HG03066 (cell line): ENCODE data around the gene SHANK1.

ENCODE experiments used
- ATAC-seq: cut with Tn5 transposase; IDR thresholded peaks from one replicate; pipeline ENCODE4 v1.9.1; 2021; ENCODE audit warnings: low read depth; ENCODE audit not compliant: unreplicated experiment

The SHANK1 gene

DNA sequence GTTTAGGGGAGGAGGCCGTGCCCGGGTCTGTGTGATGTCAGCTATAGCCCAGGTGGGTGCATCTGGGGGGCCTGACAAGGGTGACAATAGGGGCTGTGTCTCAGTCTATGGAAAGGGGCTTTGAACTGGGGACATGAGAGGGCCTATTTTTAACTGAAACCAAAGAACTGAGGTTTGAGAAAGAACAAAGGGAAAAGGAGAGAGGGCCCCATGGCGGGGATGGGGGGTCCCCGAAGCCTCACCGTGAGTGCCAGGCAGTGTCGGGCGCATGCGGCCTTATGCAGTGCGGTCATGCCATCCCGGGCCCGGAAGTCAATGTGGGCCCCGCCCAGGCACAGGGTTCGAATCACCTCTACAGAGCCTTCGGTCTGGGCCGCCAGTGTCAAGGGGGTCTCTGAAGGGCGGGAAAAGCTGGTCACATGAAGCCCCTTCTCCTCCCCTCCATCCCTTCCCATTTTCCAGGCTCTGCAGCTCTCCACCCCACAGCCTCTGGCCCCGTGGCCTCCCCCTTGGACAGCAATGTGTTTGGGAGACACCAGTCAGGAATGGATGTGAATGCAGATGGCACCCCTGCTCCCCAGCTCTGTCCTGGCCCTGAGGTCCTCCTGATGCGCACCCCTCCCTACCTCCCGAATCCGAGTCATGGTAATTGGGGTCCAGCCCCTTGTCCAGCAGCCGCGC, 5.9 kb downstream of the SHANK1 start:
- no peak for ATAC-seq

DNA sequence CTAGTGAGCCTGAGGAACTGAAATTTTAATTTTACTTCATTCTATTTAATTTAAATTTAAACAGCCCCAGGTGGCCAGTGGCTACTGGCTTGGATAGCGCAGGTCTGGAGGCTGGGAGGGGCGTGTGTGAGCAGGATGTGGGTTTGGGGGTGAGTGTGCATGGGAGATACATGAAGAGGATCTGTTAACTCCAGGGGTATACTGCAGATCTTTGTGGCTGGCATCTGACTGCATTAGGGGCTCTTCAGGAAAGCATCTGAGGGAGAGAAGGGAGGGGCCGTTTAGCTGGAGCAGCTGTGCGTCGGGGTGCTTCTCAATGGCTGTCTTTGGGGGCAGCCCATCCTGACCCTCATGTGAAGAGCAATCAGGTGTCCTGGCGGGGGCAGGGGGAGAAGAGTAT, 6.8 kb downstream of the SHANK1 start:
- ATAC-seq, result no peak

DNA sequence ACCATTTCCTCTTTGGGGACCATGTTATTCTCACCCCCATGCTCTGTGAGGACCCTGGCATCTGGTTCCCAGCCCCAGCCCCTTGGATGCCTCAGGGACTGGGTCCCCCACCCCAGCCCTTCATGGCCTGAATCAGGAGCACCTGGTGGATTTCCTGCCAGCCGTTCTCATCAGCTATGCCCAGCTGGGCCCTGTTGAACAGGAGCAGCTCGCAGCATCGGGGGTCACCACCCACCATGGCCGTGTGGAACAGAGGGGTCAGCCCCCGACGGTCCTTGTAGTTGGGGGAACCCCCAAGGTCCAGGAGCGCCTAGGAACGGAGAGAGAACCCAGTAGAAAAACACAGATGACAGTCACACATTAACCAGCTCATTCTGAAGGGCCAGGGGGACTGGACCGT, 7.8 kb downstream of the SHANK1 start:
- ATAC-seq, result no peak

DNA sequence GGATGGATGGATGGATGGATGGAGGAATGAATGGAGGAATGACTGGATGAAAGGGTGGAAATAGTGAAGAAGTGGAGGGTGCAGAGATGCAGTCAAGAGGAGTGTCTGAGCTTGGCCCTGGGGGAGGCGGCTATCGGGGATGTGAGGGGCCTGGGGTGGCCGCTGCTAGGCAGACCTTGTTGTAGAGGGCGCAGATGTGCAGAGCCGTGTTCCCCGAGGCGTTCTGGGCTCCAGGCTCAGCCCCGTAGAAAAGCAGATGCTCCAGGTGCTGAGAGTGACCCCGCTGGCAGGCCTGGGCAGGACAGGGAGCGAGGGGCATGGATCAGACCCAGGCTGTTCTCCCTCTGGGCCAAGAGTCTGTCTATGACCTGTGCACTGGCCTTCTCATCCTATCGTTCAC, 8.4 kb downstream of the SHANK1 start:
- no peak for ATAC-seq

DNA sequence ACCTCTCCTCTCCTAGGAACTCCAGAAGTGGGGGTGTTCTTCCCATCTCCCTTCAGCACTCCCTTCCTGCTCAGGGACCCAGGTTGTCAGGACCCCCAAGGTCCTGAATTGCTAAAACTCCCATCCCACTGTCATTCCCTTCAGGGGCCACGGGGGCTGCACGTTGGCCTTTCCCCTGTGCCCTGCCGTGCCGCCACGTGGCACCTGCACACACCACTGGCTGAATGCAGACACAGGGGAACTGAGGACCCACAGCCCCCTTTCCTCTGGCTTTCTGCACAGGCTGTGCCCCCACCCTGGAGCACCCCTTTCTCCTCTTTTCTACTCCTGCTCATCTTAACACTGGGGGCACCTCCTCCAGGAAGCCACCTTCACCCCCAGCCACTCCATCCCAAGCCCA, 9.0 kb downstream of the SHANK1 start:
- no peak for ATAC-seq

DNA sequence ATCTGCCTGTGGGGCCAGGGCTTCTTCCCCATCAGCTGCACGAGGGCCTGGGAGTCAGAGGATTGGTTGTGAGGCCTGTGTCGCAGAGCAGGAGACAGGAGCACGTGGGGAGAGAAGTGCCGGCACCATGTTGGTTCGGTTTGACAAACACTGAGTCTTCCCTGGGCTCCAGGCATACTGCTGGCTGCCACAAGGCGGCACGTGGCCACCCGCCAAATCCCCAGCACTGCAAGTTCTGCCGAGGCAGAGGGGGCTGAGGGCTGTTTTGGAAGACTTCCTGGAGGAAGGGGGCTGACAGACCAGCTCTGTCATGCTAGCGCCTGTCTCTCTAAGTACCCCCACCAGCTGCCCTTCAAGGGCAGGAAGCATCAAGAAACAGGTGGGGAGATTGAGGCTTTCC, 9.5 kb downstream of the SHANK1 start:
- ATAC-seq, result no peak

DNA sequence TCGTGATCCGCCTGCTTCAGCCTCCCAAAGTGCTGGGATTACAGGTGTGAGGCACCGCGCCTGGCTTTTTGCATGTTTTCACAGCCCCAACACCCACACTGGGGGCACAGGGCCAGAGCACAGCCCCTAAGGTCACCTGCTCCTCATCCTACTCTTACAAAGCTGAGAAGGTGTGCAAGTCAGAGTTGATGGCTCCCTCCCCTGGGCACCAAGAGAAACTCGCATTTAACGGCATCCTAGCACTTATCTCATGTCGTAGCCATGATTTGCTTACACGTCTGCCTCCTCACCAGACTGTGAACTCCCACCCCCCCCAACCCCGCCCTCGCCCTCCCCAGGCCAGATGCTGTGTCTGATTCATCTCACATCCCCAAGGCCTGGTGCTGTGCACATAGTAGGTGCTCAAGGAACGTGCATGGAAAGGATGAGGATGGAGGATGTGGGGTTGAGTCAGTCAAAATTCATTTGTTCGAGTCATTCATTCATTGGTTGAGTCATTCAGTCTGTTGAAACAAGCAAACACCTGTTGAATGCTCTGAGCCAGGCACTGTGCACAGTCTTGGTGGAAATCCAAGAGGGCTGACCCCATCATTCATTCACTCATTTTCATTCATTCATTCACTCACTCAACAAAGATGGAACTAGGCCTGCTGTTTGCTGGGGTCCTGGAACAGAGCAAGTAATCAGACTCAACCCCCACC, 11.3 kb downstream of the SHANK1 start:
- ATAC-seq, result no peak

DNA sequence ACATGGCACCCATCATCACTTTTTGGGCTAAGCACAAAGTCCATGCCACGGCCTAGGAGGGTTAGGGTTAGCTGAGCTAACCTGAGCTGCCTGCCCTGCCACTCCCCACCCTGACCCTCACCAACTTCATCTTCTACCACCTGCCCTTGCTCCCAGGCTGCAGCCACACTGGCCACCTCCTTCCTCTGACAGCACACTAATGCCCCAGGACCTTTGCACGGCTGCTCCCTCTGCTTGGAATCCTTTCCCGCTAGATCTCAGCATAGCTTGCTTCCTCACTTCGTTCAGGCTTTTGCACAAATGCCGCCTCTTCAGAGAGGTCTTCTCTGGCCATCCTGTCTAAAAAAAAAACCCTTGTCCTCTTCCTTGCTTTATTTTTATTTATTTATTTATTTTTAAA, 13.2 kb downstream of the SHANK1 start:
- ATAC-seq, result no peak

DNA sequence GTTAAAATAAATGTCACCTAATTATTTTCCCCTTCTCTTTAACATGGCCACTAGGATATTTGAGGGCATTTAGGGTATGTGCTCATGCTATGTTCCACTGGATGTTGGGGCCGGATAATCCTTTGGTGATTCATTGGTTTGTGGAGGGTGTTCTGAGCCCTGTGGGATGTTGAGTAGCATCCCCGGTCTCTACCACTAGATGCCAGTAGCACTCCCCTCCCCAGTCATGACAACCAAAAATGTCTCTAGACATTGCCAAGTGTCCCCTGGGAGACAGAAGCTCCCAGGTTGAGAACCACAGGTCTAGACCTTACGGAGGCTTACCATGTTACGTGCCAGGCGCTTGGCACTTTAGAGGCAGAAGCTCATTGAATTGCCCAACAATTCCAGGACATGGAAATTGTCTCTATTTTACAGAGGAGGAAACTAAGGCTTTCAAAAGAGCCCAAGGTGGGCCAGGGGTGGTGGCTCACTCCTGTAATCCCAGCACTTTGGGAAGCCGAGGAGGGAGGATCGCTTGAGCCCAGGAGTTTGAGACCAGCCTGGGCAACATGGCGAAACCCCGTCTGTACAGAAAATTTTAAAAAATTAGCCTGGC, 14.1 kb downstream of the SHANK1 start:
- no peak for ATAC-seq

DNA sequence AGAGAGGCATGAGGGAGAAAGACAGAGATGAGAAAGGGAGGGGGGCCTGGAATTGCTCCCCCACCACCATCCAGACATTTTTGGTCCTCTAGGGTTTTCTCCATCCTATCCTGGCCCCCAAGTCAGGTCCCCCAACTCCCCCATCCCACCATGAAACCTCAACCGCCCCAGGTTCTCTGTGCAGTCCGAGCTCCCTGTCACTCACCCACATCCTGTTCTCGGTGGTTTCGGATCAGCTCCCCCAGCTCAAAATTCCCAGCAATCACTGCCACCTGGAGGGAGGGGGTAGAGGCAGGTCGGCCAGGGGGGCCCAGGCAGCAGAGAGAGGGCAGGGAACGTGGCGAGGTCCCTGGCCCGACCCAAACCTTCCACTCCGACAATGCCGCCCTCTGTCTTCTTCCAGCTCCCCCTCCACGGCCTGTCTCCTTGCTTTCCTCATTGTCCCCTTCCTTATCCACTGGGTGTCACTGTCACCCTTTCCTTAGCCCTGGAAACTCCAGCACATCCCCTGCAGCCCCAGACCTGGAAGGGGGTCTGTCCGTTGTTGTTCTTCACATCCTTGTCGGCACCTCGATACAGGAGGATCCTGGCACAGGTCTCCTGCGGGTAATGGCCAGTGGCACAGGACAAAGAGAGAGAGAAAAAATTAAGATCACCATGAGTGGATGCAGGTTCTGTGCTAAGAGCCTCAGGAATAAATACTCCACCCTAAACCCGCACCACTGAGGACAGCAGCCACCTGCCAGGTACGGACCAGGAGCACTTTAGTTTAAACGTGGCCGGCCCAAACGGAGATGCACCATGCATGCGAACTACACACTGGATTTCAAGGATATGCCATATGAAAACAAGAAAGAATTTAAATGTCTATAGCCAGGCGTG, 15.4 kb downstream of the SHANK1 start:
- ATAC-seq, result no peak

DNA sequence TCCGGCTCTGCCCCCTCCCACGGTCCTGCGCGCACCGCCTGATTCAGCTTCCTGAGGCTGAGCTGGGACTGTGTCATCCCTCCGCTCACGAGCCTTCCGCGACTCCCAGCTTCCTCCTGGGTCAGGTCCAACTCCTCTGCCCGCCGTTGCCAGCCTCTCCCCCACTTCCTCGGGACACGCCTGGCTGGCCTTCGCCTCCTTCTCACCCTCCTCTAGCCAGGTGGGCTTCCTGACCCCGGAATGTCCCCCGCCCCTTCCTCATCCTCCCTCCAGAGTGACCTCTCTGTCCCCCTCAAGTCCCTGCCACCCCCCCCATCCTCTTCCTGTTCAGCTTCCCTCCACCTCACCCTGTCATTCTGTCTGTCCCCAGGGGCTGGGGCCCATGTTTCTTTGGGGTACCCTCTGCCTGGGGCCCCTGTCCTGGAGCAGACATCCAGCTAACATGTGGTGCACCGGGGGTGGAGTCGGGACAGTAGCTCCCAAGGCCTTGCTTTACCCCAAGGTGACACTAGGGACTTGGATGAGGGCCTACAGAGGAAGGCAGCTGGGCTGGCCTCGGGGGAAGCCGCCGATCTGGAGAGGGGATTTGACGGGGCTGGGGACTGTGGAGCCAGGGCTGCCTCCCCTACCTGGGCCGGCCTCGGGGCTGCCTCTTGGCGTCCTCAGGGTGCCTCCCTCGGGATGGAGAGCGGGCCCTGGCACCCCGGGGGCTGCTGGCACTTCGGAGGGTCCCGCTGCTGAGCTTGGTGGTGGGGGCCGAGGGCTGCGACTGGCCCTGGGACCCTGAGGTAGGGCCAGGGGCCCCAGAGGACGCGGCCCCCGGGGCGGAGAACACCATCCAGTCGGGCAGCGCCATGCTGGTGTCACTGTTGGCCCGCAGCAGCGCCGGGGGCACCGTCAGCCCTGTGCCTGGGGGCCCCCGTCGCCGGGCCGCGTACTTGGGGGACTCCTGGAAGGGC, 16.5 kb downstream of the SHANK1 start:
- ATAC-seq, result no peak

DNA sequence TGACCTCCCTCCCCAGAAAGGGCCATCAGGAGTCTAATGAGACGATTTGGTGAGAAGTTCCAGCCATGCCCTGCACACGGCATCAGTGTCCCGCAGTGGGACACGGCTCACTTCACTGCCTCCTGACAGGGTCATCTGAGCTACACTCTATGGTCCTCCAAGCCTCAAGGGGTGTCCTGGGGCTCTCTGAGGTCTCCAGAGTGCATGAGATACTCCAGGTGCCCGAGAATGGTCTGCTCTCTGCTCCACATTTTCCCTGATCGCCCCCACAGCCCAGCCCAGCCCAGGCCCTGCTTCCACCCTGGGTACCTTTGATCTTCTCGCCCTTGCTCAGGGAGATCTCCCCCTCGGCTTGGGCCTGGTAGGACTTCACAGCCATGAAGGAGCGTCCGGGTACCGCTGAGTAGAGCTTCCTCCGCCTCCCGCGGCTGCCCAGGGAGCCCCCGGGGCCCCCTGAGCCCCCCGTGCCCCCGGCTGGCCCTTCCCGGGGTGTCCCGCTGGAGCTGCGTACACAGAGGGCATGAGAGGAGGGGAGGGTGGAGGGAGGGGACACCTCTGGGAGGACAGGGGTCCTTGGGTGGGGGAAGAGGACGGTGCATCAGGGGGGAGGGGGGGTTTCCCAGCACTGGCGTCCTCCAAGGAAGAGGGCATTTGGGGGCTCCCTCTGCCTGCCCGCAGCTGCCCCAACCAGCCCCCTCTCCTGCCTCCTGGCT, 17.3 kb downstream of the SHANK1 start:
- no peak for ATAC-seq

DNA sequence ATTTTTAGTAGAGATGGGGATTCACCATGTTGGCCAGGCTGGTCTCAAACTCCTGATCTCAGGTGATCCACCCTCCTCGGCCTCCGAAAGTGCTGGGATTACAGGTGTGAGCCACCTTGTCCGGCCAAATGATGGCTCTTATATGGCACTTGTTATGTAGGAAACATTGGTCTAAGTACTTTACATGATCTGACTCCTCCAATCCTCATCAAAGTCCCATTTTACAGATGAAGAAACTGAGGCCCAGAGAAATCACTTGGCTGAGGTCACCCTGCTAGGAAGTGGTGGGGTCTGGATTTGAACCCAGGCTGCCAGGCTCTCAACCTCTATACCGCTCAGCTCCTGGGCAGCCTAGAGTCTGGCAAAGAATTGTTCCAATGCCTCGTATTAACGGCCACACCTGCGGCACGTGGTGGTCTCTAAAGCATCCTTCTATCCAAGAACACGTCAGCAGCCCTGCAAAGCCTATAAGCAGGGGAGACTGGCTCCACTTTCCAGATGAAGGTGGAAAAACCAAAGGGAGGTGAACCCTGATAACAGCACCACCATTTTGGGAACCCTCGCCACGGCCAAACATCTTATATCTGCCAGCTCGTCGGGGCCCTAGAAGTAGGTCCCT, 18.1 kb downstream of the SHANK1 start:
- ATAC-seq, result no peak

DNA sequence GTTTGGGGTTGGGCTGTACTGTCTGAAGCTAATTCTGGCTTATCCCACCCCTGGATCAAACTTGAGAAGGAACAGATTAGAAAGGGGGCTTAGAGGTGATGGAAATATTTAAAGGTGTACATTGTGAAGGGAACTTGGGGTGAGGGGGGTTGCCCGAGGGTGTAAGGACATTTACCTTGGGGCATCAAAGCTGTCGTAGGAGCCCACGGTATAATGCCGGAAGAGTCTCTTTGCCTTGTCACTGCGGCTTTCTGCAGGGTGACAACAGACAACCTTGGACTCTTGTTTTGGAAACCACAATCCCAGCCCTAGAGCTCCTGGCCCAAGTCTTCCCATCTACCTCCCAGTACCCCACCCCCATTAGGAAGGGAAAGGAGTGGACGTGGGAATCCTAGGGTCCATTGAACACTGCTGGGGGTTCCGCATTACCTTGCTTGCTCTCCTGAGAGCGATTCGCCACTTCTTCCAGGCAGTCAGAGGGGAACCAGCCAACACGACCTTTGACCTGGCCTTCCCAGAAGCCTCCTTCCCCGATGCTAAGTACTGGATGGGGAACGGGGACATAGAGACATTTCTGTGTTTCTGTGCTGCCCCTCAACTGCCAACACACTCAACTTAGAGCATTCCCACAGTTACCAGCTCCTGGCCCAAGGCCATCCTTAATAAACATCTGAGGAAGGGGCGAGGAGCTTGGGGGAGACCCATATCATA, 22.0 kb downstream of the SHANK1 start:
- ATAC-seq, result no peak

DNA sequence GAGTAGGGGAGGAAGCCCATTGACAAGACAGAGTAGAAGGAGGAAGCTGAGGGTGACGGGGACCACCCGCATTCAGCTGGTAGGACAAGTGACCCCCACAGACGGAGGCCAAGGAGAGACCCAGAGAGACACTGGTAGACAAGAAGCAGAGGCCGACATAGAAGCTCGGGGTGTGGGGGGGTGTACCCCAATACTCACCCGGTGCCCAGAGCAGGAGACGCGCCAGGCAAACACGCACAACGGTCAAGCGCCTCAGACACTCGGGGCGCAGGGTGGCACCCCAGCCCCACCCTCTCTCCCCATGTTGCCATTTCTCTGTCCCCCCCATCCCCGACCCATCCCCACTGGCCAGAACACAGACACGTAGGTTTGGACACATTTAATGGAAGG, 23.5 kb downstream of the SHANK1 start:
- no peak for ATAC-seq

DNA sequence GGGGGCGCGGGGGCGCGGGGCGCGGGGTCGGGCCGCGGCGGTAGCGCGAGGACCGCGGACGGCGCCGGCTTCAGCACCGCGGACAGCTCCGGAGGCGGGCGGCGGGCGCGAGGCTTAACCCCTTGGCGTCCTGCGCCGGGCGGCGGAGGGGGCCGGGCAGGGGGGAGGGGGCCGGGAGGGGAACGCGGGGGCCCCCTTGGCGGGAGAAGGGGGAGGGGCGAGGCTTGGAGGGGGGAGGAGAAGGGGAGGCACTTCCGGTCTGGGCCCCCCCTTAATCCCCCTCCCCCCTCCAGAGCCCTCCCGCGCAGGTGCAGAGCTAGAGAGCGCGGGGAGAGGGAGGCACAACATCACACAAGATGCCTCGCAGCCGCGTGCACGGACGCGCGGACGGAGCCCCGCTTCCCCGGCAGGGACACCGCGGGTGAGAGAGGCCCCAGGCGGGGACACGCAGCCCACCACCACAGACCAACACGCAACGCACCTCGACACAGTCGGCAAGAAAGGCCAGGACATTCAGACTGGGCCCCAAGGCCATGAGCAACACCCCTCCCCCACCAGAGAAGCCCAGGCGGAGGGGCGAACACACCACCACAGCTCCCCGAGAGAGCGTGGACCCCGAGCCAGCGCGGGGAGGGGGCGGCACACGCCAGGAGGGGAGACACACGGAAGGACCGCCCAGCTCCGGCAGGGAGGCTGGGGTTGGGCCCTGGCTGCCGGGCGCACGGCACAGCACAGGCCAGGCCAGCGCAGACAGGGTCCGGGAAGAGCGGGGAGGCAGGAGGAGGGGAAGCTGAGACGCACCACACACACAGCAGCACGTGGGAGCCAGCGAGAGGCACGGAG, 24.1 kb downstream of the SHANK1 start:
- no peak for ATAC-seq

DNA sequence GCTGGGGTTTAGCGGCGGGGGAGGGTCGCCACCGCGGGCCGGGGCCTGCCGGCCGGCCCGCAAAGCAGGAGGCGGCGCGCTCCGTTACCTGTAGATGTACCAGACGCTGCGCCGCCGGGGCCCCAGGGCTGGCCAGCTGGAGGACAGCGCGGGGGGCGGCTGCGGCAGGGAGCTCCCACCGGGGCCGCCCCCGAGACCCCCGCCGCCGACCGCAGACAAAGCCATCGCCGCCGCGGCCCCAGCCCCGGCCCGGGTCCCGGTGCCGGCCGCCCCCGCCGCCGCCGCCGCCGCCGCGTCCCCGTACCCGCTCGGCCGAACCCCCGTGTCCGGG, 24.8 kb downstream of the SHANK1 start:
- ATAC-seq, result no peak
